SKM-1 (cell line): ENCODE data around the gene MYMK.

Experiments used
- DNase-seq: peaks from one replicate; lab custom pipeline; 2025; ENCODE audit not compliant: unreplicated experiment; lab: John Stamatoyannopoulos, UW

MYMK gene

GRCh38 chr9:133536080-133536479, 11.3 kb upstream of the MYMK start:
- no peak for DNase-seq

GRCh38 chr9:133535306-133535877, 10.6 kb upstream of the MYMK start:
- DNase-seq: no peak

GRCh38 chr9:133534346-133535291, 9.9 kb upstream of the MYMK start, which contains the start of gene ADAMTSL2:
Gene ADAMTSL2 (plus strand): TSS chr9:133534704. CDS start chr9:133536713, 2,009 bp downstream.
- DNase-seq: no peak

GRCh38 chr9:133533857-133534256, 9.1 kb upstream of the MYMK start:
- no peak for DNase-seq

- no peak for DNase-seq
Measured at GRCh38 chr9:133532937-133533668, 8.3 kb upstream of the MYMK start.

- DNase-seq: no peak
Measured at GRCh38 chr9:133531293-133531692, 6.5 kb upstream of the MYMK start.

- DNase-seq: no peak
Measured at GRCh38 chr9:133529874-133530273, 5.1 kb upstream of the MYMK start.

GRCh38 chr9:133529457-133529856, 4.7 kb upstream of the MYMK start:
- no peak for DNase-seq

GRCh38 chr9:133528876-133529241, 4.1 kb upstream of the MYMK start:
- no peak for DNase-seq

GRCh38 chr9:133528001-133528875, 3.5 kb upstream of the MYMK start:
- no peak for DNase-seq

GRCh38 chr9:133527444-133527920, 2.7 kb upstream of the MYMK start:
- no peak for DNase-seq

GRCh38 chr9:133526721-133527321, 2.1 kb upstream of the MYMK start:
- DNase-seq: no peak

GRCh38 chr9:133525677-133526076, 918 bp upstream of the MYMK start:
- no peak for DNase-seq

GRCh38 chr9:133524146-133524545, 613 bp downstream of the MYMK start:
- no peak for DNase-seq

- no peak for DNase-seq
Measured at GRCh38 chr9:133523106-133523505, 1.7 kb downstream of the MYMK start.

- DNase-seq: no peak
Measured at GRCh38 chr9:133522073-133522910, 2.5 kb downstream of the MYMK start.

- DNase-seq: no peak
Measured at GRCh38 chr9:133521122-133522072, 3.4 kb downstream of the MYMK start.

GRCh38 chr9:133520121-133520835, 4.5 kb downstream of the MYMK start:
- DNase-seq: no peak
